ENCODE results near the gene GIGYF1. TPM values are rescaled to one million over a fixed set of nuclear protein-coding genes. Genes with fewer than 3 reads are reported as not detected.

The GIGYF1 gene
- total and polyA plus RNA-seq, 2 of the 8 experiments (the other 6 are each of a cell fraction or from before 2014, with no cell fraction given) = 24.1 to 99.3 TPM

DNA sequence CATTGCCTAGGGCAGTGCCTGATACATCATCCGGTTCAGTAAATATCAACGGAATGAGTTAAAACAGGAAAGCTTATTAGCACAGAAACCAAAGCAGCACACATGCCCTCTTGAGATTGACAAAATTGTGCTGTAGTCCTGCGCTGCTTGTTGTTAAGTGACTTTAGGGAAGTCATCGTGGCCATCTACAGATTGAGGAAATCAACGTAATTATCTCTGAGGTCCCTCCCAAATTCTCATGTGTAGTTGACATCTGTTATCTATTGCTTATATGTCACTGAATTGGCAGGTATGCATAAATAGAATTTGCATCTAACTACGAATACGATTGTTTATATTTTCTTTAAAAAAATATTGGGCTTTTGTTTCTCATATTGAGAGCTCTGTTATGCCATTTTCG lies 24.0 kb downstream of the GIGYF1 start (continued):
- TF ChIP-seq, protein P1, sequence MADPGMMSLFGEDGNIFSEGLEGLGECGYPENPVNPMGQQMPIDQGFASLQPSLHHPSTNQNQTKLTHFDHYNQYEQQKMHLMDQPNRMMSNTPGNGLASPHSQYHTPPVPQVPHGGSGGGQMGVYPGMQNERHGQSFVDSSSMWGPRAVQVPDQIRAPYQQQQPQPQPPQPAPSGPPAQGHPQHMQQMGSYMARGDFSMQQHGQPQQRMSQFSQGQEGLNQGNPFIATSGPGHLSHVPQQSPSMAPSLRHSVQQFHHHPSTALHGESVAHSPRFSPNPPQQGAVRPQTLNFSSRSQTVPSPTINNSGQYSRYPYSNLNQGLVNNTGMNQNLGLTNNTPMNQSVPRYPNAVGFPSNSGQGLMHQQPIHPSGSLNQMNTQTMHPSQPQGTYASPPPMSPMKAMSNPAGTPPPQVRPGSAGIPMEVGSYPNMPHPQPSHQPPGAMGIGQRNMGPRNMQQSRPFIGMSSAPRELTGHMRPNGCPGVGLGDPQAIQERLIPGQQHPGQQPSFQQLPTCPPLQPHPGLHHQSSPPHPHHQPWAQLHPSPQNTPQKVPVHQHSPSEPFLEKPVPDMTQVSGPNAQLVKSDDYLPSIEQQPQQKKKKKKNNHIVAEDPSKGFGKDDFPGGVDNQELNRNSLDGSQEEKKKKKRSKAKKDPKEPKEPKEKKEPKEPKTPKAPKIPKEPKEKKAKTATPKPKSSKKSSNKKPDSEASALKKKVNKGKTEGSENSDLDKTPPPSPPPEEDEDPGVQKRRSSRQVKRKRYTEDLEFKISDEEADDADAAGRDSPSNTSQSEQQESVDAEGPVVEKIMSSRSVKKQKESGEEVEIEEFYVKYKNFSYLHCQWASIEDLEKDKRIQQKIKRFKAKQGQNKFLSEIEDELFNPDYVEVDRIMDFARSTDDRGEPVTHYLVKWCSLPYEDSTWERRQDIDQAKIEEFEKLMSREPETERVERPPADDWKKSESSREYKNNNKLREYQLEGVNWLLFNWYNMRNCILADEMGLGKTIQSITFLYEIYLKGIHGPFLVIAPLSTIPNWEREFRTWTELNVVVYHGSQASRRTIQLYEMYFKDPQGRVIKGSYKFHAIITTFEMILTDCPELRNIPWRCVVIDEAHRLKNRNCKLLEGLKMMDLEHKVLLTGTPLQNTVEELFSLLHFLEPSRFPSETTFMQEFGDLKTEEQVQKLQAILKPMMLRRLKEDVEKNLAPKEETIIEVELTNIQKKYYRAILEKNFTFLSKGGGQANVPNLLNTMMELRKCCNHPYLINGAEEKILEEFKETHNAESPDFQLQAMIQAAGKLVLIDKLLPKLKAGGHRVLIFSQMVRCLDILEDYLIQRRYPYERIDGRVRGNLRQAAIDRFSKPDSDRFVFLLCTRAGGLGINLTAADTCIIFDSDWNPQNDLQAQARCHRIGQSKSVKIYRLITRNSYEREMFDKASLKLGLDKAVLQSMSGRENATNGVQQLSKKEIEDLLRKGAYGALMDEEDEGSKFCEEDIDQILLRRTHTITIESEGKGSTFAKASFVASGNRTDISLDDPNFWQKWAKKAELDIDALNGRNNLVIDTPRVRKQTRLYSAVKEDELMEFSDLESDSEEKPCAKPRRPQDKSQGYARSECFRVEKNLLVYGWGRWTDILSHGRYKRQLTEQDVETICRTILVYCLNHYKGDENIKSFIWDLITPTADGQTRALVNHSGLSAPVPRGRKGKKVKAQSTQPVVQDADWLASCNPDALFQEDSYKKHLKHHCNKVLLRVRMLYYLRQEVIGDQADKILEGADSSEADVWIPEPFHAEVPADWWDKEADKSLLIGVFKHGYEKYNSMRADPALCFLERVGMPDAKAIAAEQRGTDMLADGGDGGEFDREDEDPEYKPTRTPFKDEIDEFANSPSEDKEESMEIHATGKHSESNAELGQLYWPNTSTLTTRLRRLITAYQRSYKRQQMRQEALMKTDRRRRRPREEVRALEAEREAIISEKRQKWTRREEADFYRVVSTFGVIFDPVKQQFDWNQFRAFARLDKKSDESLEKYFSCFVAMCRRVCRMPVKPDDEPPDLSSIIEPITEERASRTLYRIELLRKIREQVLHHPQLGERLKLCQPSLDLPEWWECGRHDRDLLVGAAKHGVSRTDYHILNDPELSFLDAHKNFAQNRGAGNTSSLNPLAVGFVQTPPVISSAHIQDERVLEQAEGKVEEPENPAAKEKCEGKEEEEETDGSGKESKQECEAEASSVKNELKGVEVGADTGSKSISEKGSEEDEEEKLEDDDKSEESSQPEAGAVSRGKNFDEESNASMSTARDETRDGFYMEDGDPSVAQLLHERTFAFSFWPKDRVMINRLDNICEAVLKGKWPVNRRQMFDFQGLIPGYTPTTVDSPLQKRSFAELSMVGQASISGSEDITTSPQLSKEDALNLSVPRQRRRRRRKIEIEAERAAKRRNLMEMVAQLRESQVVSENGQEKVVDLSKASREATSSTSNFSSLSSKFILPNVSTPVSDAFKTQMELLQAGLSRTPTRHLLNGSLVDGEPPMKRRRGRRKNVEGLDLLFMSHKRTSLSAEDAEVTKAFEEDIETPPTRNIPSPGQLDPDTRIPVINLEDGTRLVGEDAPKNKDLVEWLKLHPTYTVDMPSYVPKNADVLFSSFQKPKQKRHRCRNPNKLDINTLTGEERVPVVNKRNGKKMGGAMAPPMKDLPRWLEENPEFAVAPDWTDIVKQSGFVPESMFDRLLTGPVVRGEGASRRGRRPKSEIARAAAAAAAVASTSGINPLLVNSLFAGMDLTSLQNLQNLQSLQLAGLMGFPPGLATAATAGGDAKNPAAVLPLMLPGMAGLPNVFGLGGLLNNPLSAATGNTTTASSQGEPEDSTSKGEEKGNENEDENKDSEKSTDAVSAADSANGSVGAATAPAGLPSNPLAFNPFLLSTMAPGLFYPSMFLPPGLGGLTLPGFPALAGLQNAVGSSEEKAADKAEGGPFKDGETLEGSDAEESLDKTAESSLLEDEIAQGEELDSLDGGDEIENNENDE (IDR thresholded peaks at IDR 0.05; ENCODE audit: insufficient replicate concordance, low read length) = no peak
- TF ChIP-seq EGR1 (IDR thresholded peaks at IDR 0.05; ENCODE audit: borderline replicate concordance, low read depth, low read length) (no peak), MAFK (IDR thresholded peaks at IDR 0.05; ENCODE audit: low read depth, low read length) (no peak), JUND (IDR thresholded peaks at IDR 0.05; ENCODE audit: low read length) (no peak), SIX5 (IDR thresholded peaks at IDR 0.05; ENCODE audit: low read depth, low read length) (no peak), JUN (IDR thresholded peaks at IDR 0.05; ENCODE audit: low read depth, low read length) (no peak), RAD21 (IDR thresholded peaks at IDR 0.05 in 1 of 2, conservative IDR thresholded peaks at IDR 0.05 in 1 of 2; ENCODE audit: low read depth in 2 of 2, low read length in 2 of 2) (no peak), KDM4A (IDR thresholded peaks at IDR 0.05; ENCODE audit: low read depth, low read length, severe bottlenecking) (no peak)
- TF ChIP-seq, protein P2, sequence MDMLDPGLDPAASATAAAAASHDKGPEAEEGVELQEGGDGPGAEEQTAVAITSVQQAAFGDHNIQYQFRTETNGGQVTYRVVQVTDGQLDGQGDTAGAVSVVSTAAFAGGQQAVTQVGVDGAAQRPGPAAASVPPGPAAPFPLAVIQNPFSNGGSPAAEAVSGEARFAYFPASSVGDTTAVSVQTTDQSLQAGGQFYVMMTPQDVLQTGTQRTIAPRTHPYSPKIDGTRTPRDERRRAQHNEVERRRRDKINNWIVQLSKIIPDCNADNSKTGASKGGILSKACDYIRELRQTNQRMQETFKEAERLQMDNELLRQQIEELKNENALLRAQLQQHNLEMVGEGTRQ (IDR thresholded peaks at IDR 0.05; ENCODE audit: low read length) = no peak

Data from H1 (cell line).